ENCODE data around the gene WBP2NL. TPM values are rescaled to one million over a fixed set of nuclear protein-coding genes. Genes with fewer than 3 reads are reported as not detected.
A peak's percentile ranks its signal among the peaks of the same experiment; 100 is the strongest.

WBP2NL gene
- total and polyA plus RNA-seq, 10 donors: 1.2 to 5.0 (median 1.8) TPM

DNA sequence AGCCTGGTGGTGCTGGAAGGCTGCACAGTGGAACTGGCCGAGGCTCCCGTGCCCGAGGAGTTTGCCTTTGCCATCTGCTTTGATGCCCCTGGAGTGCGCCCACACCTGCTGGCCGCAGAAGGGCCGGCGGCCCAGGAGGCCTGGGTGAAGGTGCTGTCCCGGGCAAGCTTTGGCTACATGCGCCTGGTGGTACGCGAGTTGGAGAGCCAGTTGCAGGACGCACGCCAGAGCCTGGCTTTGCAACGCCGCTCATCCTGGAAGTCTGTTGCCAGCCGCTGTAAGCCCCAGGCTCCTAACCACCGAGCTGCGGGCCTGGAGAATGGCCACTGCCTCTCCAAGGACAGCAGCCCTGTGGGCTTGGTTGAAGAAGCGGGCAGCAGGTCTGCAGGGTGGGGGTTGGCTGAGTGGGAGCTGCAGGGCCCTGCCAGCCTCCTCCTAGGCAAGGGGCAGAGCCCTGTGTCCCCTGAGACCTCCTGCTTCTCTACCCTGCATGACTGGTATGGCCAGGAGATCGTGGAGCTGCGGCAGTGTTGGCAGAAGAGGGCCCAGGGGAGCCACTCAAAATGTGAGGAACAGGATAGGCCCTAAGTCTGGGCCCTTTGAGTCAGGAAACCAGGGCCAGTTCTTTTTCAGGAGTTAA lies 79.0 kb downstream of the WBP2NL start:
- WGBS, 5 donors: 89 to 95% (median 95%) methylated on average over 11 to 21 of the region's 21 CpGs
- no peaks in the 10 kb centered on the region for H3K27me3 ChIP-seq (replicated peaks in 1 of 7)
- H3K4me3 ChIP-seq: no peak overlapping the region
- H3K27ac ChIP-seq: peak overlapping the region in 6 of 8 donors; percentile 97 to 99 (median 98)
- H3K36me3 ChIP-seq: peaks cover 0 to 35% (median 9%) of the 10 kb centered on the region in 6 donors
- H3K4me1 ChIP-seq: peaks cover 24 to 81% (median 65%) of the 10 kb centered on the region in 6 donors
- peak; percentile 81 for DNase-seq
- no peaks in the 10 kb centered on the region for H3K9me3 ChIP-seq
- TF ChIP-seq, protein P1, sequence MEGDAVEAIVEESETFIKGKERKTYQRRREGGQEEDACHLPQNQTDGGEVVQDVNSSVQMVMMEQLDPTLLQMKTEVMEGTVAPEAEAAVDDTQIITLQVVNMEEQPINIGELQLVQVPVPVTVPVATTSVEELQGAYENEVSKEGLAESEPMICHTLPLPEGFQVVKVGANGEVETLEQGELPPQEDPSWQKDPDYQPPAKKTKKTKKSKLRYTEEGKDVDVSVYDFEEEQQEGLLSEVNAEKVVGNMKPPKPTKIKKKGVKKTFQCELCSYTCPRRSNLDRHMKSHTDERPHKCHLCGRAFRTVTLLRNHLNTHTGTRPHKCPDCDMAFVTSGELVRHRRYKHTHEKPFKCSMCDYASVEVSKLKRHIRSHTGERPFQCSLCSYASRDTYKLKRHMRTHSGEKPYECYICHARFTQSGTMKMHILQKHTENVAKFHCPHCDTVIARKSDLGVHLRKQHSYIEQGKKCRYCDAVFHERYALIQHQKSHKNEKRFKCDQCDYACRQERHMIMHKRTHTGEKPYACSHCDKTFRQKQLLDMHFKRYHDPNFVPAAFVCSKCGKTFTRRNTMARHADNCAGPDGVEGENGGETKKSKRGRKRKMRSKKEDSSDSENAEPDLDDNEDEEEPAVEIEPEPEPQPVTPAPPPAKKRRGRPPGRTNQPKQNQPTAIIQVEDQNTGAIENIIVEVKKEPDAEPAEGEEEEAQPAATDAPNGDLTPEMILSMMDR (IDR thresholded peaks at IDR 0.05 in 8 of 11, conservative IDR thresholded peaks at IDR 0.05 in 3 of 11): no peak
- no peak for TF ChIP-seq POLR2AphosphoS5 (IDR thresholded peaks at IDR 0.05)
- TF ChIP-seq POLR2A (IDR thresholded peaks at IDR 0.05): no peak
- intact Hi-C loops (cut with DNase I; ENCODE audit: low total_unique reads): no loop called here

Small RNAs within 50 kb of the gene (small RNA-seq; reads per million reads assigned to genes)
- 0 reads per million in 4 donors for gene SNORD13P1

Other genes starting within 250 kb of the WBP2NL start
- gene CCDC134, start 198.1 kb upstream of the WBP2NL start, total RNA-seq: 10 to 100 TPM in 3 of 7 donors, 1 to 10 TPM in 4; 8.9 to 11.8 (median 10.0) TPM
- 1 to 10 TPM in 2 of 3 donors, under 1 TPM in 1; 0.54 to 2.4 (median 1.2) TPM for gene CCDC134, start 198.1 kb upstream of the WBP2NL start, polyA plus RNA-seq
- gene SREBF2, start 165.7 kb upstream of the WBP2NL start, total RNA-seq: 100 to 1,000 TPM in 1 of 7 donors, 10 to 100 TPM in 6; 47.6 to 104 (median 64.0) TPM
- gene SREBF2, start 165.7 kb upstream of the WBP2NL start, polyA plus RNA-seq: 10 to 100 TPM; 19.4 to 49.4 (median 29.7) TPM
- 1 to 10 TPM in 6 of 7 donors, under 1 TPM in 1; 0.51 to 5.9 (median 3.6) TPM for gene SHISA8, start 83.7 kb upstream of the WBP2NL start, total RNA-seq
- gene SHISA8, start 83.7 kb upstream of the WBP2NL start, polyA plus RNA-seq: 1 to 10 TPM; 1.2 to 2.0 (median 1.4) TPM
- 100 to 1,000 TPM in 1 of 7 donors, 10 to 100 TPM in 6; 65.3 to 144 (median 84.2) TPM for gene TNFRSF13C, start 72.0 kb upstream of the WBP2NL start, total RNA-seq
- 10 to 100 TPM; 57.8 to 95.5 (median 65.9) TPM for gene TNFRSF13C, start 72.0 kb upstream of the WBP2NL start, polyA plus RNA-seq
- 10 to 100 TPM in 4 of 7 donors, 1 to 10 TPM in 3; 3.3 to 20.9 (median 10.1) TPM for gene CENPM, start 51.6 kb upstream of the WBP2NL start, total RNA-seq
- 10 to 100 TPM; 14.4 to 63.1 (median 24.7) TPM for gene CENPM, start 51.6 kb upstream of the WBP2NL start, polyA plus RNA-seq
- gene SEPTIN3, start 29.3 kb upstream of the WBP2NL start, total RNA-seq: 1 to 10 TPM in 1 of 7 donors, under 1 TPM in 6; 0.17 to 1.0 (median 0.26) TPM
- under 1 TPM; 0.07 to 0.16 (median 0.09) TPM for gene SEPTIN3, start 29.3 kb upstream of the WBP2NL start, polyA plus RNA-seq
- gene NAGA, start 72.0 kb downstream of the WBP2NL start, total RNA-seq: 10 to 100 TPM; 20.2 to 60.2 (median 34.1) TPM
- gene NAGA, start 72.0 kb downstream of the WBP2NL start, polyA plus RNA-seq: 1 to 10 TPM; 7.0 to 7.4 (median 7.1) TPM
- 10 to 100 TPM in 3 of 7 donors, 1 to 10 TPM in 4; 6.8 to 11.5 (median 9.6) TPM for gene PHETA2, start 75.5 kb downstream of the WBP2NL start, total RNA-seq
- gene PHETA2, start 75.5 kb downstream of the WBP2NL start, polyA plus RNA-seq: 1 to 10 TPM; 3.1 to 5.5 (median 4.3) TPM
- gene SMDT1, start 80.9 kb downstream of the WBP2NL start, total RNA-seq: 10 to 100 TPM; 13.6 to 91.4 (median 69.6) TPM
- 100 to 1,000 TPM in 1 of 3 donors, 10 to 100 TPM in 2; 79.9 to 171 (median 90.7) TPM for gene SMDT1, start 80.9 kb downstream of the WBP2NL start, polyA plus RNA-seq
- 10 to 100 TPM; 31.1 to 44.9 (median 36.8) TPM for gene NDUFA6, start 92.0 kb downstream of the WBP2NL start, total RNA-seq
- gene NDUFA6, start 92.0 kb downstream of the WBP2NL start, polyA plus RNA-seq: 10 to 100 TPM; 50.2 to 73.8 (median 64.2) TPM
- 1 to 10 TPM; 1.2 to 3.6 (median 2.1) TPM for gene CYP2D6, start 132.0 kb downstream of the WBP2NL start, total RNA-seq
- 1 to 10 TPM; 2.4 to 3.5 (median 3.0) TPM for gene CYP2D6, start 132.0 kb downstream of the WBP2NL start, polyA plus RNA-seq

Measured in spleen (tissue), 11 donors.